AG04450 (cell line): ENCODE results near the gene HOXA13. TPM values are rescaled to one million over a fixed set of nuclear protein-coding genes. Genes with fewer than 3 reads are reported as not detected.

Experiments
- CTCF ChIA-PET: fragments of 300-600, 350-600 bp; formaldehyde crosslinking; extraction: SDS; loops from one replicate; lab custom pipeline; 2022; ENCODE audit warnings: antibody characterized with exemption, inconsistent platforms; lab: Charles Lee
- POLR2A ChIA-PET: fragments of 350-600 bp; formaldehyde crosslinking; extraction: SDS; loops from one replicate; lab custom pipeline; 2021; ENCODE audit warnings: antibody characterized with exemption, inconsistent platforms; lab: Yijun Ruan, JAX
- DNase-seq: peaks from one replicate; pipeline ENCODE4 v3.0.0-alpha.2; 2011; ENCODE audit warnings: low read depth, low spot score
- H3K27ac ChIP-seq: one replicate; pipeline ENCODE4 v1.5.1; 2012; ENCODE audit warnings: low read depth, low read length, control low read depth
- H3K27me3 ChIP-seq: one replicate; pipeline ENCODE4 v1.6.0; 2012; ENCODE audit warnings: low read length; ENCODE audit not compliant: control insufficient read depth, insufficient read depth
- H3K4me3 ChIP-seq: 2 replicates; pipeline ENCODE4 v1.5.1; 2011; ENCODE audit warnings: mild to moderate bottlenecking, low read depth, low read length, control low read depth
- H3K9me3 ChIP-seq: 2 replicates; pipeline ENCODE4 v1.5.1; 2012; ENCODE audit warnings: low read length; ENCODE audit not compliant: control insufficient read depth, insufficient read depth
- polyA plus RNA-seq: library from polyadenylated mRNA; depleted of rRNA; stranded (reverse); fragments of >200 nt; gene quantifications from 2 replicates; pipeline ENCODE4 v1.2.3, GENCODE V29; 2011
- TF ChIP-seq, protein P1 (sequence below): IDR thresholded peaks from 2 replicates; pipeline ENCODE4 v1.5.1; 2011; ENCODE audit warnings: low read depth, low read length, control low read depth, inconsistent platforms

The HOXA13 gene
- polyA plus RNA-seq, 1 experiment: not detected

DNA sequence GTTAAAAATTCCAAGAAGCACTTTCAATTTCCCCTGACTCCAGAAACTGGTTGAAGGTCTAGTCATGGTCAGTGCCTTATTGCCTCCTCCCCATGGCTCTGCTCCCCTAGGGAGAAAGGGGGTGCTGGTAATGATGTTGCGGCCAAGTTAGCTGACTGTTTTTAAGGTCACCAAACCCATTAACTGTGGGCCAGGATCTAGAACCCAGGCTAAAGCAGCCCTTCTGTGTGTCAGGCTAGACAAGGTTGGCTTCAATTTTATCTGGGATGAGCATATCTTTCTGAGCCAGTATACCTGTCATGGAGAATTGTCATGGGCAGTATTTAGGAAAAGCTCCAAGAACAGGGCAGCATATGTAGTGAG lies 11.2 kb upstream of the HOXA13 start:
- Histone ChIP-seq H3K27ac (no peak overlapping the region), H3K9me3 (peaks cover 9% of the 10 kb centered on the region; the same call in 1 of the 2 replicates), H3K27me3 (peaks cover 96% of the 10 kb centered on the region), H3K4me3 (no peak overlapping the region)
- TF ChIP-seq, protein P1, sequence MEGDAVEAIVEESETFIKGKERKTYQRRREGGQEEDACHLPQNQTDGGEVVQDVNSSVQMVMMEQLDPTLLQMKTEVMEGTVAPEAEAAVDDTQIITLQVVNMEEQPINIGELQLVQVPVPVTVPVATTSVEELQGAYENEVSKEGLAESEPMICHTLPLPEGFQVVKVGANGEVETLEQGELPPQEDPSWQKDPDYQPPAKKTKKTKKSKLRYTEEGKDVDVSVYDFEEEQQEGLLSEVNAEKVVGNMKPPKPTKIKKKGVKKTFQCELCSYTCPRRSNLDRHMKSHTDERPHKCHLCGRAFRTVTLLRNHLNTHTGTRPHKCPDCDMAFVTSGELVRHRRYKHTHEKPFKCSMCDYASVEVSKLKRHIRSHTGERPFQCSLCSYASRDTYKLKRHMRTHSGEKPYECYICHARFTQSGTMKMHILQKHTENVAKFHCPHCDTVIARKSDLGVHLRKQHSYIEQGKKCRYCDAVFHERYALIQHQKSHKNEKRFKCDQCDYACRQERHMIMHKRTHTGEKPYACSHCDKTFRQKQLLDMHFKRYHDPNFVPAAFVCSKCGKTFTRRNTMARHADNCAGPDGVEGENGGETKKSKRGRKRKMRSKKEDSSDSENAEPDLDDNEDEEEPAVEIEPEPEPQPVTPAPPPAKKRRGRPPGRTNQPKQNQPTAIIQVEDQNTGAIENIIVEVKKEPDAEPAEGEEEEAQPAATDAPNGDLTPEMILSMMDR: no peak
- no peak for DNase-seq
- POLR2A ChIA-PET: no interaction called here
- CTCF ChIA-PET: interaction anchor here (0.6 to 2.7 kb wide), 23 partner anchors 9 to 886 kb away, joined by 3 to 32 read pairs (median 6); partner anchors contain the start of gene HOXA11

DNA sequence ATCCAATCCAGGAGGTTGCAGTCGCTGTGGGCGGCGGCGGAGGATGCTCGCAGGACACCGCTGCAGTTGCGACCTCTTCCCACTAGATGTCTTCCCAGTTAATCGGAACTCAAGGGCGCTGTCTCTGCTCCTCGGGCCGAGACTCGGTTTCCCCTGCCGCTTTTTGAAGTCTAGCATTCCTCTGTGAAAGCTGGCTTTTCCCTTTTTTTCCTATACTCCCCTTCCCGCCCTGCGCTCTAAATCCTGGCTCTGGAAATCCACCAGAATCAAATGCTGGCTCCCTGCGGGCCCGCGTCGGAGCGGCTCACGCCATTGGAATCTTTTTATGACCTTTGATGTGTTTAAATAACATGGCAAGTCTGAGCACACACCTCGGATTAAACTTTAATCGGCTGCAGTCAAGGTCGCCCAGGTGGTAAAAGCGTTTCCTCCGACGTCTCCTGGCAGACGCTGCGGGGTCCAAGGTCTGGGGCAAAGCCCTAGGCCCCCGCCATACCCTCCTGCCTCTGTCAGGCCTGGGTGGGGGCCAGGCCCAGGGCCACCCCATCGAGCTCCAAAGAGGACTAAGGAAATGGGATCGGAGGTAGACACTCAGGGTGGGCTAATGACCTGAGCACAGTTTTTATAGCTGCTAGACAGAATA lies 10.7 kb upstream of the HOXA13 start:
- no peak for DNase-seq
- peak overlapping the region; percentile 37 for H3K4me3 ChIP-seq
- no peak overlapping the region for H3K27ac ChIP-seq
- peaks cover 12% of the 10 kb centered on the region; the same call in 1 of the 2 replicates for H3K9me3 ChIP-seq
- peaks cover 98% of the 10 kb centered on the region for H3K27me3 ChIP-seq
- TF ChIP-seq, protein P1: peak; percentile 81
- ChIA-PET POLR2A (no interaction called here), CTCF (interaction anchor here (0.6 to 2.7 kb wide), 28 partner anchors 10 to 886 kb away, joined by 3 to 32 read pairs (median 6); partner anchors contain the start of gene HOXA11)

DNA sequence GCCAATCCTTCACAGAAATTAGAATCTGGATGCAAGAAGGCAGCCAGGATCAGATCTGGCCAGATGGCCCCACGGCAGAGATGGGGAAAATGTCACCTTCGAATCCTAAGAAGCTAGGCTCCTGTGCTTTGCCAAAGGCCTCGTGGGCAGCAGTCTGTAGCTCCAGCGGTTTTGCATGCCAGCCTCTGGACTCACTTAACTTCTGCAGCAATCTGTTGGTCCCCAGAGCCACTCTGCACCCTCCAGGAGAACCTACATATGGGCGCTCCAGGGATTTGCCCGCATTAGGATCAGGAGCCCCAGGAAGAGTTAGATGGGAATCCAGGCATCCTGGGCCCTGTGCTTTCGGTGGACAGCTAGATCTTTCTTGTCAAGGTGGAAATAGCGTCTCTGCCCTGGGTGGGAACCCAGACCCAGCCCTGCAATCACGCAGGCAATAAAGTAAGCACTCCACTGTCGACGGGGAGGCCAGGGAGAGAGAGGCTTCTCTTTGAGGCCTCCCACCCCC lies 10.1 kb upstream of the HOXA13 start:
- Histone ChIP-seq H3K9me3 (peaks cover 15% of the 10 kb centered on the region; the same call in 1 of the 2 replicates), H3K4me3 (no peak overlapping the region), H3K27ac (no peak overlapping the region), H3K27me3 (peaks cover 98% of the 10 kb centered on the region)
- DNase-seq: no peak
- TF ChIP-seq, protein P1: no peak
- CTCF ChIA-PET: interaction anchor here (0.7 to 2.7 kb wide), 21 partner anchors 10 to 884 kb away, joined by 3 to 32 read pairs (median 6); partner anchors contain the start of gene HOXA11
- POLR2A ChIA-PET: no interaction called here

DNA sequence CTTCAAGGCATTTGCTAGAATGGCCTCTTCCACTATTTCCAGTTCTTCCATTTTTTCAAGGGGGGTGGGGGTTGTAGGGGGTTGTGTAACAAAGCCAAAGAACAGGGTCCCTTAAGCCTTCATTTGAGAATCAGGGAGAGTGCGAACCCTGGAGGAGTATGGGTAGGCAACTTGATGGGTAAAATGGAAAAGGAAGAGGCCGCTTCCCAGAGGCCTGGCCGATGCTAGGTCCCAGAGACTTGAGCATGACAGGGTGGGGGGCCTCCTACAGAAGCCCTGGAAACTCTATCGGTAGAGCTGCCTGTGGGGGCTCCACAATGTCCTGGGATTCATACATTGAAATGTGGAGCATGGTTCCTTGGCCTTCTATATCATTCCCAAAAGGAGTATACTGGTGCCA lies 9.1 kb upstream of the HOXA13 start:
- POLR2A ChIA-PET: no interaction called here
- CTCF ChIA-PET: interaction anchor here (0.8 to 2.7 kb wide), 12 partner anchors 11 to 811 kb away, joined by 3 to 32 read pairs (median 8); no protein-coding TSS in a partner anchor
- no peak overlapping the region for H3K4me3 ChIP-seq
- DNase-seq: no peak
- TF ChIP-seq, protein P1: no peak
- no peak overlapping the region for H3K27ac ChIP-seq
- H3K9me3 ChIP-seq: peaks cover 15% of the 10 kb centered on the region; the same call in 1 of the 2 replicates
- peaks cover 99% of the 10 kb centered on the region for H3K27me3 ChIP-seq
